ENCODE measurements around the gene FAM89B.
"Not testable (repeated sequence)": the region's sequence is repeated elsewhere in the genome, so short reads cannot be mapped to it uniquely, and the experiment has no call there.

Gene FAM89B

DNA sequence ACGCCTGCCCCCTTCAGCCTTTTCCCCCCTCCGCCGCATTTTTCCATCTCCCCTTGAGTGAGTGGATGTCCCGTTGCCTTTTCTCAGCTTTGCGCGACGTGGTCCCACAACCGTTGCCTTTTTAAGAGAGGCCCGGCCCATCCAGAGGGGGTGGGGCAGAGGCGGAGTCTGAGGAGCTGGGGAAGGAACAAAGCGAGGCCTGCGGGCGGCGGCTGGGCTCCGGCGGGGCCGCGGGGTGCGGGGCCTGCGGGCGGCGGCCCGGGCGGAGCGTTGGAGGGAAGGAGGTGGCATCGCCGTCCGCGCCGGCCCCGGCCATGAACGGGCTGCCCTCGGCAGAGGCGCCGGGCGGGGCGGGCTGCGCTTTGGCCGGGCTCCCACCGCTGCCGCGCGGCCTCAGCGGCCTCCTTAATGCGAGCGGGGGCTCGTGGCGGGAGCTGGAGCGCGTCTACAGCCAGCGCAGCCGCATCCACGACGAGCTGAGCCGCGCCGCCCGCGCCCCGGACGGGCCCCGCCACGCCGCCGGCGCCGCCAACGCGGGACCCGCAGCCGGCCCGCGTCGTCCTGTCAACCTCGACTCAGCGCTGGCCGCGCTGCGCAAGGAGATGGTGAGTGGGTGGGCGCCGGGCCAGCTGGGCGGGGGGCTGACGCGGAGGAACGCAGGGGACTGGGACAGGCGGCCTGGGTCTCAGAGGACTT, at the start of gene FAM89B:
TSS of gene FAM89B (plus strand) at position 183 of the 696 bp plus-strand sequence. CDS start at position 315, 132 bp downstream.
- DNase-seq (ENCODE audit: extremely low read depth in 1 of 2, low read depth in 1 of 2), result peak; percentile 76 to 83

DNA sequence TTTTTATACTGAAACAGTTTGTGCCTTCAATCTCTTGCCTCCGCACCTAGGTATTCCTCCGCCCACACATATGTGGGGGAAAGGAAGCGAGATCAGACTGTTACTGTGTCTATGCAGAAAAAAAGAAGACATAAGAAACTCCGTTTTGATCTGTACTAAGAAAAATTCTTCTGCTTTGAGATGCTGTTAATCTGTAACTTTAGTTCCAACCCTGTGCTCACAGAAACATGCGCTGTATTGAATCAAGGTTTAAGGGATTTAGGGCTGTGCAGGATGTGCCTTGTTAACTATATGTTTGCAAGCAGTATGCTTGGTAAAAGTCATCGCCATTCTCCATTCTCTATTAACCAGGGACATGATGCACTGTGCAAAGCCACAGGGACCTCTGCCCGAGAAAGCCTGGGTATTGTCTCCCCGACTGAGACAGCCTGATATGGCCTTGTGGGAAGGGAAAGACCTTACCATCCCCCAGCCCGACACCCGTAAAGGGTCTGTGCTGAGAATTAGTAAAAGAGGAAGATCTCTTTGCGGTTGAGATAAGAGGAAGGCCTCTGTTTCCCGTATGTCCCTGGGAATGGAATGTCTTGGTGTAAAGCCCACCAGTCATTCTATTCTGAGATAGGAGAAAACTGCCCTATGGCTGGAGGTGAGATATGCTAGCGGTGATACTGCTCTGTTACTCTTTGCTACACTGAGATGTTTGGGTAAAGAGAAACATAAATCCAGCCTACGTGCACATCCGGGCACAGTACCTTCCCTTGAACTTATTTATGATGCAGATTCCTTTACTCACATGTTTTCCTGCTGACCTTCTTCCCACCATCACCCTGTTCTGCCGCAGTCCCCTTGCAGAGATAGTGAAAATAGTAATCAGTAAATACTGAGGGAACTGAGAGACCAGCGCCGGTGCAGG, 49.4 kb upstream of the FAM89B start:
- not testable (repeated sequence) for DNase-seq (ENCODE audit: extremely low read depth in 1 of 2, low read depth in 1 of 2)

DNA sequence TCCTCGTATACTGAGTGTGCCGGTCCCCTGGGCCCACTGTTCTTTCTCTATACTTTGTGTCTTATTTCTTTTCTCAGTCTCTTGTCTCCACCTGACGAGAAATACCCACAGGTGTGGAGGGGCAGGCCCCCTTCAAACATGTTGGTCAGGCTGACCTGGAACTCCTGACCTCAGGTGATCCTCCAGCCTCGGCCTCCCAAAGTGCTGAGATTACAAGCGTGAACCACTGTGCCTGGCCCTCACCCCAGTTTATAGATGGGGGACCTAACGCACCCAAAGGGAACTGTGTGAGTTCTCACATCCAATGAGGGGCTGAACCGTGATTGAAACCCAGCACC, 48.7 kb upstream of the FAM89B start:
- not testable (repeated sequence) for DNase-seq (ENCODE audit: extremely low read depth in 1 of 2, low read depth in 1 of 2)

DNA sequence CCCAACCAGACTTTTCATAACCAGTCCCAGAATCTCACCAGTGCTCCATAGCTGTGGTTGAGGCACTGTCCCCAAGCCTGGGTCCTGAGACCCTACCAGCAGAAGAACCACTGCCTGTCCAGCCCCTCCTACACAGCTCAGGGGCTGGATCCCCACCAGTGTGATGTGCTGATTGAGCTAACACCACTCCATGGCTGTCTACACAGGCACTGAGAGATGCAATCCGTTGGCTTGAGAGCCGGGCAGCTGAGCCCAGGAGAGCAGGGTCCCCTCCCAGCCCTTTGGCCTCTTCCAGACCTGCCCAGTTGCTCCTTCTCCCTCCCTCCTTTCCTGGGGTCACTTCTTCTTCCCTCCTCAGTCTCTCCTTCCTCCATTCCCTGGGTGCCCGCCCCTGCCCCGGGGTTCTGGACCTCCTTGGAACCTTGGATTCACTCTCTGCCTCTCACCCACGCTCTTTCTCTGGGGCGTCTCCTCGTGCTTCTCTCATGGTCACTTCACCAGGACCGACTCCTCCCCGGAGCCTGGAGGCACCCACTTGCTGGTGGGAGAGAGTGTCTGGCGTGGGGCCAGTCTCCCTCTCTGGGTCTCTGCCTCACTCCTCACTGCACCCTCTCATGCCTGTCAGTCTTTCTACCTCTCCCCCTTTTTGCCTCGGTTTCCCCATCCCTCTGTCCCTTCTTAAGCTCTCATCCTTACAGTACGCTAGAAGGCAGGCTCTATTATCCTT, 48.2 kb upstream of the FAM89B start:
- DNase-seq (ENCODE audit: extremely low read depth in 1 of 2, low read depth in 1 of 2), result no peak

DNA sequence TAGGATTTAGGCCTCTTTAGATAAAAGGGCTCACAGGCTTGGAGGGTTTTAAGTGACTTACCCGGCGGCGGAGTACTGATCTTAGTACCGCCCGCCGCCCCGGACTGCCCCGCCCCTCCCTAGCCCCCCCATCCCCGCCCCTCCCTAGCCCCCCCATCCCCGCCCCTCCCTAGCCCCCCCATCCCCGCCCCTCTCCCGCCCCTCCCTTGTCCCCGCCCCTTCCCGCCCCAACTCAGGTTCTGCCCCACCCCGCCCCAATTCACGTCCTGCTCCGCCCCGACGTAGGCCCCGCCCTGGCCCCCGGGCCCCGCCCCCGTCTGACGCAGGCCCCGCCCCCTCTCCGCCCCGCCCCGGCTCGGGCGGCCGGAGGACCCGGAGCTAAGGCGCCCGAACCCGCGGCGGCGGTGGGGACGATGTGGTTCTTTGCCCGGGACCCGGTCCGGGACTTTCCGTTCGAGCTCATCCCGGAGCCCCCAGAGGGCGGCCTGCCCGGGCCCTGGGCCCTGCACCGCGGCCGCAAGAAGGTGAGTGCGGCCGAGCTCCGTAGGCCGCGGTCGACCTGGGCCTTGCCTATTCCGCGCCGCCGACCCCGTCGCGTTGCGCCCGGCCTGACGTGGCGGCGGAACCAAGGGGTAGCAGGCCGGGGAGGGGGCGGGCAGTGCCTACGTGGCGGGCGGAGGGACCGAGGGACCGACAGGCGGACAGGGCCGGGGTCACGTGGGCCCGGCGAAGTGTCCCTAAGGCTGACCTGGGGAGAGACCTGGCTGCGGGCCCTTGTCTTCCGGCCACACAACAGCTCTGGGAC, 47.4 kb upstream of the FAM89B start, which contains the start of gene SCYL1:
TSS of gene SCYL1 (plus strand) at position 343 of the 805 bp plus-strand sequence. CDS start at position 414, 71 bp downstream.
- DNase-seq (ENCODE audit: extremely low read depth in 1 of 2, low read depth in 1 of 2), result peak; percentile 62 to 80

DNA sequence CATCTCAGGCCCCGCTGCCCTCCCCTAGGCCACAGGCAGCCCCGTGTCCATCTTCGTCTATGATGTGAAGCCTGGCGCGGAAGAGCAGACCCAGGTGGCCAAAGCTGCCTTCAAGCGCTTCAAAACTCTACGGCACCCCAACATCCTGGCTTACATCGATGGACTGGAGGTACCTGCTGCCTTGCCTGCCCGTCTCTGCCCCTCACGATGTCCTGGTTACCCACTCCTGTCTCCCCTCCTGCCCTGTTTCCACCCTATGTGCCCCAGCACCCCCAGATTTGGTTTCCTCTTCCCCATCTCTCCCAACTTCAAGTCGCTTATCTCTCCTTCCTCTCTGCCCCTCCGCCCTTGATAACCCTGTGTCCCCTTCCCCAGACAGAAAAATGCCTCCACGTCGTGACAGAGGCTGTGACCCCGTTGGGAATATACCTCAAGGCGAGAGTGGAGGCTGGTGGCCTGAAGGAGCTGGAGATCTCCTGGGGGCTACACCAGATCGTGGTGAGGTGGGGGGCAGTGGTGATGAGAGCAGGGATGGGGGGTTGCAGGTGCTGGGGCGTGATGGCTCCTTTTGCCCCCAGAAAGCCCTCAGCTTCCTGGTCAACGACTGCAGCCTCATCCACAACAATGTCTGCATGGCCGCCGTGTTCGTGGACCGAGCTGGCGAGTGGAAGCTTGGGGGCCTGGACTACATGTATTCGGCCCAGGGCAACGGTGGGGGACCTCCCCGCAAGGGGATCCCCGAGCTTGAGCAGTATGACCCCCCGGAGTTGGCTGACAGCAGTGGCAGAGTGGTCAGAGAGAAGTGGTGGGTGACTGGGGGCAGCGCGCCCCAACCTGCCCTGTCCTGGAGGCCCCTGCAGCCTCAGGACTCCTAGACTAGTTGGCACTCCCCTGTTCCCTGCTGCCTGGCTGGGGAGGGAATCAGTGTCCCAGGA, 46.5 kb upstream of the FAM89B start:
- no peak for DNase-seq (ENCODE audit: extremely low read depth in 1 of 2, low read depth in 1 of 2)

DNA sequence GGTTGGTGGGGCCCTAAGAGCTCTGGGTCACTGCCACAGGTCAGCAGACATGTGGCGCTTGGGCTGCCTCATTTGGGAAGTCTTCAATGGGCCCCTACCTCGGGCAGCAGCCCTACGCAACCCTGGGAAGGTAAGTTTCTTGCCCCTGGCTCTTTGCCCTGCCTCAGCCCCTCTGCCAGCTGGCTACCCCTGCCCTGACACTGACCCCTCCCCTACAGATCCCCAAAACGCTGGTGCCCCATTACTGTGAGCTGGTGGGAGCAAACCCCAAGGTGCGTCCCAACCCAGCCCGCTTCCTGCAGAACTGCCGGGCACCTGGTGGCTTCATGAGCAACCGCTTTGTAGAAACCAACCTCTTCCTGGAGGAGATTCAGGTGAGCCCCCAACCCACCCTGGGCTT, 45.6 kb upstream of the FAM89B start:
- no peak for DNase-seq (ENCODE audit: extremely low read depth in 1 of 2, low read depth in 1 of 2)

DNA sequence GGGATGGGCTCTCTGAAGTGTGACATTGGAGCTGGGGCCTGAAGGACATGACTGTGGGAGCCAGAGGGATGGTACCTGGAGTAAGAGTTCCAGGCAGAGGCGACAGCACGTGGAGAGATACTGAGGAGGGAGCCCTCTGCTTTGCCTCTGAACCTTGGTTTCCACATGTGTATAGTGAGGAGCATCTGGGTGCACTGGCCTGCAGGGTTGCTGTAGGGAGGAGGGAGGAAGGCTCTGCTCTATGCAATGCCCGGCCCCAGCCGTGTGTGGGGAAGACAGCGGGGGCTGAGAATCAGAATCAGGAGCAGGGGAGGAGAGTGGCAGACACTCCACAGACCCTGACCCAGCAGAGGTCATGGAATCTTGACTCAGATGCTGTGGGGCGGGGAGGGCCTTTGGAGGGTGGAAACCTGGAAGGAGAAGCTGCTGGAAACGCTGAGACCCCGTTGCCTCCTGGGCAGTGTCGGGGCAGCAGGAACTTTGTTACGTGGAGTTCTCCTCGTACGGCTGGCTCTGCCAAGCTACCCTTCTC, 43.5 kb upstream of the FAM89B start:
- no peak for DNase-seq (ENCODE audit: extremely low read depth in 1 of 2, low read depth in 1 of 2)

DNA sequence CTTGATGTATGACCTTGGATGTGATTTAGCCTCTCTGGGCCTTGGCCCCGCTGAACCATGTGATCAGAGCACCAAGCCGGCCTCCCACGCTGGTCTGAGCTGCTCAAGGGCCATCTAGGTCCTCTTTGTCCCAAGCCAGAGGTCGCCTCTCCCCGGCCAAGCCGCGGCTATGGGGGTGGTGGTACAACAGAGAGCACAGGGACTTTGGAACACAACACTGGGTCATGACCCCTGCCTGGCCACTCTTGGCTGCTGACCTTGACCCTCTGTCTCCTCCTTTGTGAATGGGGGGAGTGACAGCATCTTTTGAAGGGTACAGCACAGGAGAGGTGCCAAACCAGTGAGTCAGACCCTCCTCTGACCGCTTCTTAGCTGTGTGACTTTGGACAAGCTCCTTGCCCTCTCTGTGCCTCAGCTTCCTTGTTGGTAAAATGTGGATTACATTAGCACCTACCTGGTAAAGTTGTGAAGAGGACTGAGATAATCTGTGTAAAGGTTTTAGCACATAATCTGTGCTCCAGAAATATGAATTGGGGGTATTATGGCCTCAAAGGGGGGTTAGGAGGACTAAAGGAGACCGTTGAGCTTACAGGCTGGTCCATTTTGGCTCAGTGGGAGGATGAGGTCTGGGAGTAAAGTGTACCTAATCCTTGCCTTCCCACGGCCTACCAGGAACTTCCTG, 42.7 kb upstream of the FAM89B start:
- DNase-seq (ENCODE audit: extremely low read depth in 1 of 2, low read depth in 1 of 2), result no peak

DNA sequence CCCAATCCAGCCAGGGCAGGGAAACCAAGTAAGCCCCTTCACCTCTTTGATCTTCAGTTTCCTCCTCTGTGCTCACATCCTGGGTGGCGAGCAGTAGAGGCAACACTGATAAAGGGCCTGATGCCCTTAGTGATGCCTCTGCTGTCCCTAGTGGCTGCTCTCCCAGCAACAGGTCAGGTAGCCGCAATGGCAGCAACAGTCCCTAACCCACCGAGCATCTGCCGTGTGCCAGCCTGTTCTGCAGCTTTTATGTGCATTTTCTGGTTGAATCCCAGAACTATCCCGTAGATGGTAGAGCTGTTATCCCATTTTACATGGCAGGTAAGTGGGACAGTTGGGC, 42.2 kb upstream of the FAM89B start:
- no peak for DNase-seq (ENCODE audit: extremely low read depth in 1 of 2, low read depth in 1 of 2)

DNA sequence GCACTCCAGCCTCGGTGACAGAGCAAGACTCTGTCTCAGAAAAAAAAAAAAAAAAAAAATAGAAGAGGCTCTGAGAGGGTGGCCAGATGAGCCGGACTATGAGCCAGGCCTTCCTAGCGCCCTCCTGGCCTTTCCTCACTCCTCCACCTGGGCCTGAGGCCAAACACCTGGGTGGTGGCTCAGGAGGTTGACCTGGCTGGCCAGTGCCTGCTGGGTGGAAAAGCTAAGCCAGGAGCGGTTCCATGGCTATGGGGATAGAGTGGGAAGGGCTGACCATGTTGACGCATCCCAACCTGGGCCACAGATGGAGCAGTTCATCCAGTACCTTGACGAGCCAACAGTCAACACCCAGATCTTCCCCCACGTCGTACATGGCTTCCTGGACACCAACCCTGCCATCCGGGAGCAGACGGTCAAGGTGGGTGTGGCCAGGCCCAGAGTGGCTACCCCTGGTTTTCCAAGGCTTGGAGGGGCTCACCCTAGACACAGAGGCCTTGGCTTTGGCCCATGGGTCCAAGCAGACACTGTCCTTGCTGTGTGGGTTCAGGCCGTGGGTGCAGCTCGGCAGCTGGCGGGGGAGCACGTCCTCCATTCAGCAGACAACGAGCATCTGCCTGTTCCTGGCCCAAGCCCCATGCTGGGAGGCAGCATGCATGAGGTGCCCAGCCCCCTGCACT, 39.8 kb upstream of the FAM89B start:
- no peak for DNase-seq (ENCODE audit: extremely low read depth in 1 of 2, low read depth in 1 of 2)

DNA sequence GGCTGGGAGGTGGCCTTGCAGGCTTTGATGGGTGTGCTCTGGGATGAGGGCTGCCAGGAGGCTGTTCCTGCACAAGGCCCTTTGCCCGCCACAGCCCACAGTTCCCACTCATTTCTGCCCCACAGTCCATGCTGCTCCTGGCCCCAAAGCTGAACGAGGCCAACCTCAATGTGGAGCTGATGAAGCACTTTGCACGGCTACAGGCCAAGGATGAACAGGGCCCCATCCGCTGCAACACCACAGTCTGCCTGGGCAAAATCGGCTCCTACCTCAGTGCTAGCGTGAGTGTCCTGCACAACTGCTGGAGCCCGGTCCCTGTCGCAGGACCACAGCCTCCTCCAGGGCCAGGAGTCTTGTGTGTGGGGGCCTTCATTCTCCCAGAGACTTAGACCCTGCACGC, 37.2 kb upstream of the FAM89B start:
- no peak for DNase-seq (ENCODE audit: extremely low read depth in 1 of 2, low read depth in 1 of 2)

DNA sequence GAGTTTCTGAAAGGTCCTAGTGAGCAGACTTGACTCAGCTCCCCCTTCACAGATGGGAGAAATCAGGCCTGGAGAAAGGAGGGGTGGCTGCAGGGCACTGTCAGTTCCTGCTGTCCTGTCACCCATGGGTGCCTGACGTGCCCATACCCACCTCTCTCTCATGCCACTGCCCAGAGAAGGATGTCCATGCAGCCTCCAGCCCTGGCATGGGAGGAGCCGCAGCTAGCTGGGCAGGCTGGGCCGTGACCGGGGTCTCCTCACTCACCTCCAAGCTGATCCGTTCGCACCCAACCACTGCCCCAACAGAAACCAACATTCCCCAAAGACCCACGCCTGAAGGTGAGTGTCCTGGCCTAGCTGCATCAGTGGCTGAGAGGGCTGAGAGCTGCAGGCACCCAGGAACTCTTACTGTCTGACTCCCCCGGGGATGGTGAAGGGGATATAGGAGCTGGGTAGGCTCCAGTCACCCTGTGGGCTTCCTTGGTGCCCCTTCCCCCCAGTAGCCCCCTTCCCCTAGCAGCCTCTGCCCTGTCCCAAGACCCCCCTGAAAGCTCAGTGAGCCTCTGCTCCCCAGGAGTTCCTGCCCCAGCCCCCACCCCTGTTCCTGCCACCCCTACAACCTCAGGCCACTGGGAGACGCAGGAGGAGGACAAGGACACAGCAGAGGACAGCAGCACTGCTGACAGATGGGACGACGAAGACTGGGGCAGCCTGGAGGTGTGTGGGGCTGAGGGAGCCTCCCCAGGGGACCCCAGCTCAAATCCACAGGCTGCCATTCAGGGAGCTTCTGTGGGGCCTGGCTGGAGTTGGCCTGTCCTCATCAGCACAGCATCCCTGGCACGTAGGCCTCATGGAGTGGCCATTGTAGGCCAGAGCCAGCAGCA, 35.7 kb upstream of the FAM89B start:
- DNase-seq (ENCODE audit: extremely low read depth in 1 of 2, low read depth in 1 of 2), result no peak

DNA sequence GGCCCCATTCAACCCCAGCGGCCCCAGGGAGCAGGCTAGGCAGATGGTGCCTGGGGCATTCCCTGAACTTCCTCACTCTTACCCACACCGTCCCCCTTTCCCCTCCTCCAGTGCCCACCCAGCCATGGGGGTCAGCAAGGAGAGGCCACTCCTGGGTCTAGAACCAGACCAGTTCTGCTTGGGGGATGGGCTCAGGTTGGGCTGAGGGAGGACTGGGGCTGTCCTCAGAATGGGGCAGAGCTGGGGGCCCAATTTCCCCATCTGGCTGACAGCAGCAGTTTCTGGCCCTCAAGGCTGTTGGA, 35.1 kb upstream of the FAM89B start:
- DNase-seq (ENCODE audit: extremely low read depth in 1 of 2, low read depth in 1 of 2), result no peak

DNA sequence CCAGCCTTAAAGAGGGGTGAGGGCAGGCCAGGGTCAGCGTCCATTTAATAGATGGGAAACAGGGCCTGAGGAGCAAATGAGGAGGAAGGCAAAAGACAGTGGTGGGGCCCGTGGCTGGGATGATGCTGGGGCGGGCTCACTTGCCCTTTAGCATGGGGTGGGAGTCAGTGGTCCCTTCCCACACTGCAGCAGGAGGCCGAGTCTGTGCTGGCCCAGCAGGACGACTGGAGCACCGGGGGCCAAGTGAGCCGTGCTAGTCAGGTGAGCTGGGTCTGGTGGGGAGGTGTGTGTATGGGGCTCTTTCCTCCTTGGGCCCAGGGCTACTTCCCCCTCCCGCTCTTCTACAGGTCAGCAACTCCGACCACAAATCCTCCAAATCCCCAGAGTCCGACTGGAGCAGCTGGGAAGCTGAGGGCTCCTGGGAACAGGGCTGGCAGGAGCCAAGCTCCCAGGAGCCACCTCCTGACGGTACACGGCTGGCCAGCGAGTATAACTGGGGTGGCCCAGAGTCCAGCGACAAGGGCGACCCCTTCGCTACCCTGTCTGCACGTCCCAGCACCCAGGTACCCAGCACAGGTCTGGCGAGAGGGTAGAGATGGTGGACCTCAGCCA, 34.6 kb upstream of the FAM89B start:
- no peak for DNase-seq (ENCODE audit: extremely low read depth in 1 of 2, low read depth in 1 of 2)

DNA sequence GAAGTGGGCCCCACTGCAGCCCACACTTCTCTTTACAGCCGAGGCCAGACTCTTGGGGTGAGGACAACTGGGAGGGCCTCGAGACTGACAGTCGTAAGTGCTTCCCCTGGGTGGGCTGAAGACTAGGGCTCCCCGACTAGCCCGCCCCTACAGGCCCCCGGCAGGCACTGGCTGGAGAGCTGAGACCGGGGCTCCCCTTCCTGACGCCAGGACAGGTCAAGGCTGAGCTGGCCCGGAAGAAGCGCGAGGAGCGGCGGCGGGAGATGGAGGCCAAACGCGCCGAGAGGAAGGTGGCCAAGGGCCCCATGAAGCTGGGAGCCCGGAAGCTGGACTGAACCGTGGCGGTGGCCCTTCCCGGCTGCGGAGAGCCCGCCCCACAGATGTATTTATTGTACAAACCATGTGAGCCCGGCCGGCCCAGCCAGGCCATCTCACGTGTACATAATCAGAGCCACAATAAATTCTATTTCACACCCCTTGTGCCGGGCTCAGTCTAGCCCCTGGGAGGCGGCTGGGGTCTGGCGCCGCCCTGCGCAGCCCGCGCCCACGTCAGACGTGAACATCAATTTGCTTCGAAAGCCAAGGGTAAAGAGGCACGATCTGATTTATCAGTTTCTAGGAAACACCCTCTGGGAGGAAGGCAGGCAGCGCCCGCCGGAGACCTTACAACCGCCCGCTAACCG, 34.0 kb upstream of the FAM89B start:
- no peak for DNase-seq (ENCODE audit: extremely low read depth in 1 of 2, low read depth in 1 of 2)

All from activated CD8-positive, alpha-beta memory T cell treated with anti-CD3 and anti-CD28 coated beads for 1 hour (primary cell).